ENCODE results near the gene WWOX. TPM values are rescaled to one million over a fixed set of nuclear protein-coding genes. Genes with fewer than 3 reads are reported as not detected.

WWOX gene
- total RNA-seq, 3 donors from 2014 or later, result 11.7 to 18.0 (median 13.8) TPM

- intact Hi-C loops (cut with DNase I, micrococcal nuclease), result no loop called here
- no peaks in the 10 kb centered on the region for H3K9me3 ChIP-seq
- H3K4me1 ChIP-seq (ENCODE audit: low read depth), result no peaks in the 10 kb centered on the region
- TF ChIP-seq, protein P1, sequence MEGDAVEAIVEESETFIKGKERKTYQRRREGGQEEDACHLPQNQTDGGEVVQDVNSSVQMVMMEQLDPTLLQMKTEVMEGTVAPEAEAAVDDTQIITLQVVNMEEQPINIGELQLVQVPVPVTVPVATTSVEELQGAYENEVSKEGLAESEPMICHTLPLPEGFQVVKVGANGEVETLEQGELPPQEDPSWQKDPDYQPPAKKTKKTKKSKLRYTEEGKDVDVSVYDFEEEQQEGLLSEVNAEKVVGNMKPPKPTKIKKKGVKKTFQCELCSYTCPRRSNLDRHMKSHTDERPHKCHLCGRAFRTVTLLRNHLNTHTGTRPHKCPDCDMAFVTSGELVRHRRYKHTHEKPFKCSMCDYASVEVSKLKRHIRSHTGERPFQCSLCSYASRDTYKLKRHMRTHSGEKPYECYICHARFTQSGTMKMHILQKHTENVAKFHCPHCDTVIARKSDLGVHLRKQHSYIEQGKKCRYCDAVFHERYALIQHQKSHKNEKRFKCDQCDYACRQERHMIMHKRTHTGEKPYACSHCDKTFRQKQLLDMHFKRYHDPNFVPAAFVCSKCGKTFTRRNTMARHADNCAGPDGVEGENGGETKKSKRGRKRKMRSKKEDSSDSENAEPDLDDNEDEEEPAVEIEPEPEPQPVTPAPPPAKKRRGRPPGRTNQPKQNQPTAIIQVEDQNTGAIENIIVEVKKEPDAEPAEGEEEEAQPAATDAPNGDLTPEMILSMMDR (IDR thresholded peaks at IDR 0.05), result no peak
- H3K4me3 ChIP-seq, result no peak overlapping the region
- DNase-seq (no peak), ATAC-seq (no peak)
- H3K36me3 ChIP-seq (ENCODE audit: low read depth), result no peaks in the 10 kb centered on the region
Measured at GRCh38 chr16:78645657-78646056, 546.2 kb downstream of the WWOX start.

DNA sequence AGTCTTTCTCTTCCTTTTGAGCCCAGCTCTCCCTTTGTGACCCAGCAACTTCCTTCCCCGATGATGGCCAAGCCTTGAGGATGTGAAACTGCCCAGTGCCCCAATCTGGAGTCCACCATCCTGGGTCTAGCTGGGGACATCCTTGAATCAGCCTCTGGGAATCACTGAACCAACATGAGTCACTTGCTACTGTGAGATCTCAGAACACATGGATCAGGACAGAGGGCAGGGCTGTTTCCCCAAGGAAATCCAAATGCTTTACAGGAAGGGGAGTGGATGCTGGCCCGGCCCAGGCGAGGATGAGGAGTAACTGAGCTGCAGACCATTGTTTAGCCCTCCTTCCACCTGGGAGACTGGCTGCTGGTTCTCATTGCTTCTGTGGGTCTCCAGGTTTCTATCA, 547.6 kb downstream of the WWOX start:
- H3K36me3 ChIP-seq (ENCODE audit: low read depth), result no peaks in the 10 kb centered on the region
- no peak overlapping the region for H3K4me3 ChIP-seq
- DNase-seq (no peak), ATAC-seq (no peak)
- no peaks in the 10 kb centered on the region for H3K4me1 ChIP-seq (ENCODE audit: low read depth)
- TF ChIP-seq, protein P1 (IDR thresholded peaks at IDR 0.05), result no peak
- no peaks in the 10 kb centered on the region for H3K9me3 ChIP-seq
- intact Hi-C loops (cut with DNase I, micrococcal nuclease), result no loop called here

- TF ChIP-seq, protein P1 (IDR thresholded peaks at IDR 0.05), result no peak
- Histone ChIP-seq H3K36me3 (ENCODE audit: low read depth) (no peaks in the 10 kb centered on the region), H3K4me3 (no peak overlapping the region), H3K4me1 (ENCODE audit: low read depth) (no peaks in the 10 kb centered on the region), H3K9me3 (no peaks in the 10 kb centered on the region)
- ATAC-seq (no peak), DNase-seq (no peak)
- intact Hi-C loops (cut with DNase I, micrococcal nuclease), result no loop called here
Measured at GRCh38 chr16:78647491-78647890, 548.0 kb downstream of the WWOX start.

GRCh38 chr16:78648517-78648916, 549.1 kb downstream of the WWOX start:
- peak in 1 of 3 donors; percentile 24 for DNase-seq
- Histone ChIP-seq H3K9me3 (no peaks in the 10 kb centered on the region), H3K36me3 (ENCODE audit: low read depth) (no peaks in the 10 kb centered on the region), H3K4me1 (ENCODE audit: low read depth) (no peaks in the 10 kb centered on the region), H3K4me3 (no peak overlapping the region)
- no peak for ATAC-seq
- TF ChIP-seq, protein P1 (IDR thresholded peaks at IDR 0.05), result no peak
- intact Hi-C loops (cut with DNase I, micrococcal nuclease), result no loop called here

DNA sequence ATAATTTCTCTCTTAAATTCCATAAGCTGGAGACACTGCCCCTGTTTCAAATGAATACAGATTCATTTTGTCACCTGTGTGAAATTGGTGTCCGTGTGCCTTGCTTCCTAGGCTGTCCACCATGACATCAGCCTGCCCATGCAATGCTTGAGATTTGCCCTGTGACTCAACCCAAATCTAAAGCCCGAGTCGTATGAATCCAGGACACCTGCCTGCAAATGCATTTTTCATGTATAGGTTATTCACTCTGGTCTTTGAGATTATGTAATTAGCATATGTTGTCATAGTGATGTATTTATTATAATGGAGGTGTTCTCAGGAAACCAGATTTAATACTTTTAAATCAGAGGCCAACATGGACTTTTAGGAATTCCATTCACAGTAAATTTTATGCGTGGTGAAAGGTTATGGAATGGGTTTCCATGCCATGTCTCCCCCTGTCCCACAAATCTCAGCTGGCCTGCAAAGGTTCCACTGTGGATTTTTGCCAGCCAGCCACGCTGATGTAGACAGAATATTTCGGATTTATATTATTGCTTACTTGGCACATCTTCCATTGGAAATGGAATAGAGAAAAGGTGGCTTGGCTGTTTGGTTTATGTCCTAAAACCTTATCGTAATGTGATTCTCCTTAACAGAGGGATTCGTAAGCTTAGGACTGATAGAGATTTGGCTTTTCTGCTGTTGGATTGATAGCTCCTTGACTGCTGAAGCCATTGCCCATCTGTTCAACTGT, 551.1 kb downstream of the WWOX start:
- Histone ChIP-seq H3K4me3 (no peak overlapping the region), H3K9me3 (no peaks in the 10 kb centered on the region), H3K4me1 (ENCODE audit: low read depth) (no peaks in the 10 kb centered on the region), H3K36me3 (ENCODE audit: low read depth) (no peaks in the 10 kb centered on the region)
- ATAC-seq (no peak), DNase-seq (no peak)
- TF ChIP-seq, protein P1 (IDR thresholded peaks at IDR 0.05), result no peak
- intact Hi-C loops (cut with DNase I, micrococcal nuclease), result no loop called here
